Tibial nerve (tissue), 4 donors: ENCODE data around the gene KANK2. TPM values are rescaled to one million over a fixed set of nuclear protein-coding genes. Genes with fewer than 3 reads are reported as not detected.

Experiments
- DNase-seq, 2 donors: peaks; one replicate each; pipeline ENCODE4 v3.0.0-alpha.2; 2019; ENCODE audit warnings: low spot score in 2 of 2
- H3K27ac ChIP-seq, 4 donors: fragments of 200-600 bp; sonication (generic) in 3 of 4; one replicate each; pipeline ENCODE4 v1.5.1; 2017 to 2019; ENCODE audit warnings: mild to moderate bottlenecking in 1 of 4
- H3K27me3 ChIP-seq, 2 donors: fragments of 200-600 bp; sonication (generic) in 1 of 2; one replicate each; pipeline versions ENCODE4 v1.5.1 to v1.6.0; 2017 to 2019
- H3K36me3 ChIP-seq, 3 donors: fragments of 200-600 bp; sonication (generic); one replicate each; pipeline ENCODE4 v1.5.1; 2018 to 2019
- H3K4me1 ChIP-seq, 4 donors: fragments of 200-600 bp; sonication (generic) in 3 of 4; one replicate each; pipeline ENCODE4 v1.5.1; 2017 to 2019
- H3K4me3 ChIP-seq, 4 donors: fragments of 200-600 bp; sonication (generic) in 3 of 4; one replicate each; pipeline ENCODE4 v1.5.1; 2017 to 2019; ENCODE audit warnings: mild to moderate bottlenecking in 1 of 4, moderate library complexity in 1 of 4
- H3K9me3 ChIP-seq, 4 donors: fragments of 200-600 bp; sonication (generic) in 3 of 4; one replicate each; pipeline ENCODE4 v1.5.1; 2017 to 2019
- EP300 ChIP-seq, 2 donors: sonication (generic); formaldehyde crosslinking; IDR thresholded peaks; one replicate each; pipeline ENCODE4 v1.6.1; 2017; ENCODE audit warnings: antibody characterized with exemption in 2 of 2, mild to moderate bottlenecking in 1 of 2
- POLR2A ChIP-seq, 2 donors: fragments of 450-650 bp; IDR thresholded peaks; one replicate each; pipeline ENCODE4 v1.6.1; 2017; ENCODE audit warnings: antibody characterized with exemption in 2 of 2, mild to moderate bottlenecking in 2 of 2, moderate library complexity in 2 of 2
- WGBS, 2 donors: methylation state at CpG; one replicate each; pipeline ENCODE4 v1.1.5; 2018; 5-methylcytosine and 5-hydroxymethylcytosine counted together
- total RNA-seq, 4 donors: library from RNA; depleted of rRNA; stranded (reverse); fragments of >200 nt; gene quantifications; one replicate each; pipeline ENCODE4 v1.1.0, GENCODE V29; 2016
- TF ChIP-seq, protein P1 (sequence below), 5 experiments: fragments of 200-600 bp in 3 of 5; fragments of 450-650 bp in 2 of 5; sonication (generic) in 3 of 5; IDR thresholded peaks; one replicate each; pipeline ENCODE4 v1.5.1; 2016 to 2019; ENCODE audit warnings: antibody characterized with exemption in 5 of 5, mild to moderate bottlenecking in 3 of 5, moderate library complexity in 2 of 5

KANK2 gene
- total RNA-seq, 4 donors from 2014 or later: 355 to 752 (median 582) TPM

DNA sequence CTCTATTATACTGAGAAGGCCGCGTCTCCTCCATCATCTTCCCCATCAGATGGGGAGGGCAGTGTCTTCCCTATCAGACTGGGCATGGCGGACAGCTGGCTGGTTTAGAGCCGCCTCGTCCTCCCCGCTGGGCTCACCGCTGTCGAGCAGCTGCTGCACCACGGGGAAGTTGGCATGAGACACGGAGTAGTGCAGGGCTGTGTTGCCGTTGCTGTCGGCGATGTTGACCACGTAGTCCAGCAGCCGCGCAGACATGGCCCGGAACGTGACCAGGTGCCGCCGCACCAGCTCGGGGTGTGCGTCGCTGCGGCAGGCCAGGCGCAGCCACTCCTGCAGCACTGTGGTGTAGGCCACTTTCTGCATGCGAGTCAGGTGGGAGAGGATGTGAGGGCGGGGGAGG, 23.0 kb downstream of the KANK2 start:
- H3K27ac ChIP-seq: no peak overlapping the region
- DNase-seq: no peak
- H3K4me3 ChIP-seq: no peak overlapping the region
- H3K4me1 ChIP-seq: peaks cover 0 to 11% (median 3%) of the 10 kb centered on the region in 4 donors
- TF ChIP-seq, protein P1, sequence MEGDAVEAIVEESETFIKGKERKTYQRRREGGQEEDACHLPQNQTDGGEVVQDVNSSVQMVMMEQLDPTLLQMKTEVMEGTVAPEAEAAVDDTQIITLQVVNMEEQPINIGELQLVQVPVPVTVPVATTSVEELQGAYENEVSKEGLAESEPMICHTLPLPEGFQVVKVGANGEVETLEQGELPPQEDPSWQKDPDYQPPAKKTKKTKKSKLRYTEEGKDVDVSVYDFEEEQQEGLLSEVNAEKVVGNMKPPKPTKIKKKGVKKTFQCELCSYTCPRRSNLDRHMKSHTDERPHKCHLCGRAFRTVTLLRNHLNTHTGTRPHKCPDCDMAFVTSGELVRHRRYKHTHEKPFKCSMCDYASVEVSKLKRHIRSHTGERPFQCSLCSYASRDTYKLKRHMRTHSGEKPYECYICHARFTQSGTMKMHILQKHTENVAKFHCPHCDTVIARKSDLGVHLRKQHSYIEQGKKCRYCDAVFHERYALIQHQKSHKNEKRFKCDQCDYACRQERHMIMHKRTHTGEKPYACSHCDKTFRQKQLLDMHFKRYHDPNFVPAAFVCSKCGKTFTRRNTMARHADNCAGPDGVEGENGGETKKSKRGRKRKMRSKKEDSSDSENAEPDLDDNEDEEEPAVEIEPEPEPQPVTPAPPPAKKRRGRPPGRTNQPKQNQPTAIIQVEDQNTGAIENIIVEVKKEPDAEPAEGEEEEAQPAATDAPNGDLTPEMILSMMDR (IDR thresholded peaks at IDR 0.05): no peak
- TF ChIP-seq EP300 (IDR thresholded peaks at IDR 0.05) (no peak), POLR2A (IDR thresholded peaks at IDR 0.05) (no peak)
- H3K36me3 ChIP-seq: peaks cover 0 to 98% (median 22%) of the 10 kb centered on the region in 3 donors
- 95 to 96% methylated on average over 15 to 25 of the region's 27 CpGs for WGBS, 2 donors
- H3K9me3 ChIP-seq: no peaks in the 10 kb centered on the region
- H3K27me3 ChIP-seq: no peaks in the 10 kb centered on the region

DNA sequence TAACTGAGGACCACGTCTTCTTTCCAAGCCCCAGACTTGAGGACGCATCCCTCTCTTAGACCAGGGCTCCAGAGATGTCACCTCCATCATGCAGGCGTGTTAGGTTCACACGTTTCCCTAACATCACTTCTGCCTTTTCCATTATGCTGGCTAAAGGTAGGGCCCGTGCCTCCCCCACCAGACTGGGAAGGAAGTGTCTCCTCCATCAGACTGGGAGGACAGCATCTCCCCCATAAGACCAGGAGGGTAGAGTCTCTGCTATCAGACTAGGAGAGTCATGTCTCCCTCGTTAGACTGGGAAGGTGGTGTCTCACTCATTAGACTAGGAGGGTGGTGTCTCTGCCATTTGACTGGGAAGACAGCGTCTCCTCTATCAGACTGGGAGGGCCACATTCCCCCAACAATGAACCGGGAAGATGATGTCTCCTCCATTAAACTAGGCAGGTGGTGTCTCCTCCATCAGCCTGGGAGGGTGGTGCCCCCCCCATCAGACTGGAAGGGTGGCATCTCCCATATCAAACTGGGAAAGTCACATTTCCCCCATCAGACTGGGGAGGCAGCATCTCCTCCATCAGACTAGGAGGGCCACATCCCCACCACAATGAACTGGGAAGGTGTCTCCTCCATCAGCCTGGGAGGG, 23.7 kb downstream of the KANK2 start:
- H3K27me3 ChIP-seq: no peaks in the 10 kb centered on the region
- TF ChIP-seq POLR2A (IDR thresholded peaks at IDR 0.05) (no peak), EP300 (IDR thresholded peaks at IDR 0.05) (no peak)
- TF ChIP-seq, protein P1 (IDR thresholded peaks at IDR 0.05): no peak
- WGBS, 2 donors: 70 to 91% methylated on average over 8 of the region's 8 CpGs
- H3K4me1 ChIP-seq: peaks cover 0 to 4% (median 0%) of the 10 kb centered on the region in 4 donors
- no peak for DNase-seq
- H3K9me3 ChIP-seq: no peaks in the 10 kb centered on the region
- peak overlapping the region in 1 of 4 donors; percentile 17 for H3K27ac ChIP-seq
- no peak overlapping the region for H3K4me3 ChIP-seq
- H3K36me3 ChIP-seq: peaks cover 0 to 100% (median 22%) of the 10 kb centered on the region in 3 donors

DNA sequence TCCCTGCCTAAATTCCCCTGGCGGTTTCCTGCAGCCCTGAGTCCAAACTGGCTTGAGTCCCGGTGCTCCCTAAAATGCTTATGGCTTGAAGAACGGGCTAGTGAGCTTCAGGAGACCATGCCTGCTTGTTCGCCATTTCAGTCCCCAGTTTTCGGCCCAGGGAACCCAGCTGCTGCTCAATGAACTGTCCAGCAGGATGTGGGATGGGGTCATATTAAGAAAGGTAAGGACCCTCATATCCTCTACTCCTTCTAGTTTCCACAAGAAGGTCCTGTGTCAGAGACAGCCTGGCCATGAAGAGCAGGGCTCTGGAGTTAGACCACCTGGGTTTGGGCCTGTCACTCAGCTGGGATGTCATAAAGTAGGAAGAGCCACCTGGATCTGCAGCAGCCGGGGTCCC, 24.8 kb downstream of the KANK2 start:
- WGBS, 2 donors: 80 to 93% methylated on average over 6 of the region's 6 CpGs
- H3K36me3 ChIP-seq: peaks cover 0 to 99% (median 28%) of the 10 kb centered on the region in 3 donors
- DNase-seq: no peak

DNA sequence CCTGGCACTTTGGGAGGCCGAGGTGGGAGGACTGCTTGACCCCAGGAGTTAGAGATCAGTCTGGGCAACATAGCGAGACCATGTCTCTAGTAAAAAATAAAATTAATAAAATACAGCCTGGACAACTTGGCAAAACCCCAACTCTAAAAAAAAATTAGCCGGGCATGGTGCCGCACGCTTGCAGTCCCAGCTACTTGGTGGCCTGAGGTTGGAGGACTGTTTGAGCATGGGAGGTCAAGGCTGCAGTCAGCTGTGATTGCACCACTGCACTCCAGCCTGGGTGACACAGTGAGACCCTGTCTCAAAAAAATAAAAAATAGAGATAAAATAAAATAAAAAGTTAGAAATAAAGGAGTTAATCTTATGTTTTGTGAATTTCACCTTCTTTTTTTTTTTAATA, 26.2 kb downstream of the KANK2 start:
- Histone ChIP-seq H3K27ac (peak overlapping the region in 1 of 4 donors; percentile 49), H3K36me3 (peaks cover 0 to 99% (median 28%) of the 10 kb centered on the region in 3 donors), H3K4me3 (no peak overlapping the region), H3K4me1 (peaks cover 0 to 11% (median 6%) of the 10 kb centered on the region in 4 donors), H3K9me3 (no peaks in the 10 kb centered on the region), H3K27me3 (no peaks in the 10 kb centered on the region)
- WGBS, 2 donors: 66 to 75% methylated on average over 5 of the region's 5 CpGs
- DNase-seq: no peak
- TF ChIP-seq, protein P1 (IDR thresholded peaks at IDR 0.05): no peak
- no peak for TF ChIP-seq EP300 (IDR thresholded peaks at IDR 0.05)
- no peak for TF ChIP-seq POLR2A (IDR thresholded peaks at IDR 0.05)

More for the DNA sequence above, 24.8 kb downstream of the KANK2 start:
- no peak overlapping the region for H3K4me3 ChIP-seq
- H3K9me3 ChIP-seq: no peaks in the 10 kb centered on the region
- no peaks in the 10 kb centered on the region for H3K4me1 ChIP-seq
- TF ChIP-seq POLR2A (IDR thresholded peaks at IDR 0.05): no peak
- TF ChIP-seq, protein P1 (IDR thresholded peaks at IDR 0.05): no peak
- no peak for TF ChIP-seq EP300 (IDR thresholded peaks at IDR 0.05)
- no peak overlapping the region for H3K27ac ChIP-seq
- H3K27me3 ChIP-seq: no peaks in the 10 kb centered on the region

DNA sequence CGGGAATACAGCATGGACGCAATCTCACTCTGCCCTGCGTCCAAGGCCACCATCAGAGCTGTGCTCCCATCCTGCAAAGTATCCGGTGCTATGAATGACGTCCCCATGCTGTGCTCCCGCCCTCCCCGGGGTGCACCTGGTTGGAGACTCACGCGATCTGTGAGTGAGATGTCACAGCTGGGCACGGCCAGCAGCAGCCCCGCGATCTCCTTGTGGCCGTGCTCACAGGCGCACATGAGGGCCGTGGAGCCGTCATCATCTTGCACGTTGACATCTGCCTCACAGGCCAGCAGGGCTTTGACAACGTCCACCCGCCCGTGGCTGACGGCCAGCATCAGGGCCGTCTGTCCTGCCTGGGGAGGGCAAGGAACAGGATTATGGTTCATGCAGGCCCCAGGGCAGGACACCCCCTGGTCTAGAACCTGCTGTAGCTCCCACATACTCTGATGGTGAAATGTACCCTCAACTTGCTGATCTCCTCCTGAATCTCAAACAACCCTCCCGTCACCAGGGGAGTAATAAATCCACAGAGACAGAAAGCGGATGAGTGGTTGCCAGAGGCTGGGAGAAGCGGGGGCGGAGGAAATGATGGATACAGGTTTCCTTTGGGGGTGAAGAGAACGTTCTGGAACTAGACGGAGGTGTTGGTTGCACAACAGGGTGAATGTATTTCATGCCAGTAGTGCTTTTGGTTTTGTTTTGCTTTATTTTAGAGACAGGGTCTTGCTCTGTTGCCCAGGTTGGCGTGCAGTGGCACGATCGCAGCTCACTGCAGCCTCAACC, 27.3 kb downstream of the KANK2 start:
- TF ChIP-seq EP300 (IDR thresholded peaks at IDR 0.05) (no peak), POLR2A (IDR thresholded peaks at IDR 0.05) (no peak)
- TF ChIP-seq, protein P1 (IDR thresholded peaks at IDR 0.05): no peak
- no peak for DNase-seq
- 85 to 88% methylated on average over 31 of the region's 31 CpGs for WGBS, 2 donors
- Histone ChIP-seq H3K4me3 (no peak overlapping the region), H3K27me3 (no peaks in the 10 kb centered on the region), H3K4me1 (peaks cover 0 to 22% (median 15%) of the 10 kb centered on the region in 4 donors), H3K27ac (no peak overlapping the region), H3K36me3 (peaks cover 0 to 91% (median 28%) of the 10 kb centered on the region in 3 donors), H3K9me3 (no peaks in the 10 kb centered on the region)
